ENCODE measurements around the gene CSNK1G3.

The CSNK1G3 gene

GRCh38 chr5:123514615-123515355, 2.8 kb downstream of the CSNK1G3 start:
- no peak for DNase-seq

- no peak for DNase-seq
Measured at GRCh38 chr5:123515904-123516303, 3.9 kb downstream of the CSNK1G3 start.

- no peak for DNase-seq
Measured at GRCh38 chr5:123517476-123517875, 5.5 kb downstream of the CSNK1G3 start.

- no peak for DNase-seq
Measured at GRCh38 chr5:123518111-123518510, 6.1 kb downstream of the CSNK1G3 start.

- no peak for DNase-seq
Measured at GRCh38 chr5:123520677-123521247, 8.8 kb downstream of the CSNK1G3 start.

GRCh38 chr5:123524146-123524545, 12.2 kb downstream of the CSNK1G3 start:
- no peak for DNase-seq

- DNase-seq: no peak
Measured at GRCh38 chr5:123527190-123527589, 15.2 kb downstream of the CSNK1G3 start.

GRCh38 chr5:123528065-123528464, 16.1 kb downstream of the CSNK1G3 start:
- no peak for DNase-seq

- DNase-seq: no peak
Measured at GRCh38 chr5:123528878-123529277, 16.9 kb downstream of the CSNK1G3 start.

- DNase-seq: no peak
Measured at GRCh38 chr5:123530728-123531127, 18.8 kb downstream of the CSNK1G3 start.

- DNase-seq: no peak
Measured at GRCh38 chr5:123535648-123536047, 23.7 kb downstream of the CSNK1G3 start.

- DNase-seq: no peak
Measured at GRCh38 chr5:123537256-123537655, 25.3 kb downstream of the CSNK1G3 start.

- DNase-seq: no peak
Measured at GRCh38 chr5:123537845-123538244, 25.9 kb downstream of the CSNK1G3 start.

GRCh38 chr5:123538670-123539459, 26.9 kb downstream of the CSNK1G3 start:
- DNase-seq: no peak

GRCh38 chr5:123540534-123540933, 28.6 kb downstream of the CSNK1G3 start:
- DNase-seq: no peak

- DNase-seq: no peak
Measured at GRCh38 chr5:123543438-123543837, 31.5 kb downstream of the CSNK1G3 start.

- no peak for DNase-seq
Measured at GRCh38 chr5:123545506-123545905, 33.5 kb downstream of the CSNK1G3 start.

GRCh38 chr5:123546657-123547056, 34.7 kb downstream of the CSNK1G3 start:
- no peak for DNase-seq

- DNase-seq: no peak
Measured at GRCh38 chr5:123549256-123549904, 37.4 kb downstream of the CSNK1G3 start.

- no peak for DNase-seq
Measured at GRCh38 chr5:123554601-123555000, 42.6 kb downstream of the CSNK1G3 start.

- no peak for DNase-seq
Measured at GRCh38 chr5:123557907-123558306, 45.9 kb downstream of the CSNK1G3 start.

- DNase-seq: no peak
Measured at GRCh38 chr5:123558762-123559433, 46.9 kb downstream of the CSNK1G3 start.

- no peak for DNase-seq
Measured at GRCh38 chr5:123559434-123559775, 47.4 kb downstream of the CSNK1G3 start.

All from NCI-H146 (cell line).